GM19467 (cell line): ENCODE data around the gene KIF26B.

ENCODE experiments used
- ATAC-seq: cut with Tn5 transposase; IDR thresholded peaks from one replicate; pipeline ENCODE4 v1.9.1; 2021; ENCODE audit warnings: mild to moderate bottlenecking, moderate library complexity; ENCODE audit not compliant: unreplicated experiment

The KIF26B gene

DNA sequence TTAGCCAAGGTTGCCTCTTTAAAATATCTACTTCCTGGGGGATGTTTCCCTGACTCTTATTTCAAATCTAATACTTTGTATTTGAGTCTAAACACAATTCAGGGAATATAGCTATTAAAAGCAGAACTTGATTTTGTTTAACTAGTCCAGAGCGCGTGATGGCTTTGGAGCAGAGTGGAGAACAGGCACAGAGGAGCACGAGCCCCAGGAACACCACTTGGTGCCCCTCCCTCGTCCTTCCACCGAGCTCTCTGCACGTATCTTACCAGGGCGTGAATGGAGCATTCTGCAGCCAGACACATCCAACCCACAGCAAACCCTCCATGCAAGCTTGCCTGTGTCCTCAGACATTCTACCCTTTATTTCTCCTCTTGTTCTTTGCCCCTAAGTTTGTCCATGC, 14.1 kb downstream of the KIF26B start:
- no peak for ATAC-seq

DNA sequence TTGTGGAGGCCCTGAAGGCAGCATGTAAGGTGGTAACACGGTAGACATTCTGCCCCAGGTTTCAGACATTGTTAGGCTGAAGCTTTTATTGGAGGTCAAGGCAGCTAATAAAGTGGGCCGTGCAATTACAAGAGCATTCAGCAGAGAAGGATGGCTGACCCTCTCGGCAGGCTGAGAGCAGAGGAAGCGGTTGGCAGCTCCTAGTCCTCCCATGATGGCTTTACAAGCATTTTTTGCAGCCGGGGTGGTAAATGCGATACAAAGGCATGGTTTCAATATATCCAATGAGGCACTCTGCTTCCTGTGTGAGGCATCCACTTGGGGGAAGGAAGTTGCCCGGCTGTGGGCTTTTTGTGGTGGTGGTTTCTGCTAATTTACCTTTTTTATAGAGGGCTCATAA, 14.6 kb downstream of the KIF26B start:
- no peak for ATAC-seq

DNA sequence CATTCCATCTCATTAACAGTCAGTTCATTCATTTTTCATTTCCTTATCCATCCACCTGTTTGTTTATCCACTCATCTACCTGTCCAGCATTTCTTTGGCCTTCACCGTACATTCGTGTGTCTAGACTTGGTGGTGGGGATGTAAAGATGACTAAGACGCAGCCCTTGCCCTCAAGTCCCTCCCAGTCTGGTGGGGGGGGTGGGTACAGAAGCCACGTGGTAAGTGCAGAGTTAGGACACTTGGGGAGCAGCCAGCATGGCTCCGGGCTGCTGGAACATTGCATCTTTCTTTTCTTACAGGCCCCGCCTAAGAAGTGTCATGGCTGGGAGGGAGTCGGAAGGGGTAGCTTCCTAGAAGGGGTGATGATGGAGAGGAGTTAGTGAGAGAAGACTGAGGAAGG, 17.2 kb downstream of the KIF26B start:
- no peak for ATAC-seq

DNA sequence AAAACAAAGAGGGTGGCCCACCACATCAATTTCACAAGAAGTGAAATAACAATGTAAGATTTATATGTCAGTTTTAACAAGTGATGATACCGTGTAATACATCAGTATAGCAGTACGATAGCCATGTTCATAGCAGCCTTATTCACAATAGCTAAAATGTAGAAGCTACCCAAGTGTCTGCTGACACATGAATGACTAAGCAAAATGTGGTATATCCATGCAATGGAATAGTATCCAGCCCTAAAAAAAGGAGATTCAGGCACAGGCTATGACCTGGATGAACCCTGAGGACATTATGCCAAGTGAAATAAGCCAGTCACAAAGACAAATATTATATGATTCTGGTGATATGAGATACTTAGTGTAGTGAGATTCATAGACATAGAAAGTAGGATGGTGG, 18.0 kb downstream of the KIF26B start:
- no peak for ATAC-seq

DNA sequence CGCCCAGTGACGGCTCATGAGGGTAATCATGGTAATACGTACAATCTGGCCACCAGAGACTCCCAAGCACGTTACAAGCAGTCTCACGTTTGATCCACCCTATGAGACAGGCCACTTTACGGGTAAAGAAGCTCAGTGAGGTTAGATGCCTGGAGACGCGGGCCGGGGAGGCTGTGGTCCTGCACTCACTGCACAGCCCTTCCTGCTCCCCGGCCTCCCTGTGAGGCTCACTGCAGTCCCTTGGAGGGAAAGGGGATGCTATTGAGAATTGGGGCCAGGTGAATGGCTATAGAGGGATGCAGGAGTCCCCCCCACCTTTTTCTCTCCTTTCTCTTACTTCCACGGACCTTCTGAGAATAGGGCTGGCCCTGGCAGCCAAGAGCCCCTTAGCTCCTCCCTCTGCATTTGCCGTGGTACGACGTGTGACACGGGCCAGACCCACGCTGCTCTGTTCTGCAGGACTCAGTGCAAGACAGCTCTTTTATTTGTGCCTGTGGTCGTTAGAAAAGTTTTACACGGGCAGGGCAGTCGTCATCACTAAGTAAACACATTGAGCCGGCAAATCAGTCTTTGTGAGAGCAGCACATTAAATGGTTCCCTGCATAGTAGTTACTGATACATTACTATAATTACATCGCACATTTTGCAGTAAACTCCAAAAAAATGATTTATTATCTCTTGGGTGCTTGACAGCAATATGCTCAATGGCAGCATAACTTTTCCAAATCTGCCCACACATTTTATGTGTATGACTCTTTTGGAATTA, 18.8 kb downstream of the KIF26B start:
- no peak for ATAC-seq

DNA sequence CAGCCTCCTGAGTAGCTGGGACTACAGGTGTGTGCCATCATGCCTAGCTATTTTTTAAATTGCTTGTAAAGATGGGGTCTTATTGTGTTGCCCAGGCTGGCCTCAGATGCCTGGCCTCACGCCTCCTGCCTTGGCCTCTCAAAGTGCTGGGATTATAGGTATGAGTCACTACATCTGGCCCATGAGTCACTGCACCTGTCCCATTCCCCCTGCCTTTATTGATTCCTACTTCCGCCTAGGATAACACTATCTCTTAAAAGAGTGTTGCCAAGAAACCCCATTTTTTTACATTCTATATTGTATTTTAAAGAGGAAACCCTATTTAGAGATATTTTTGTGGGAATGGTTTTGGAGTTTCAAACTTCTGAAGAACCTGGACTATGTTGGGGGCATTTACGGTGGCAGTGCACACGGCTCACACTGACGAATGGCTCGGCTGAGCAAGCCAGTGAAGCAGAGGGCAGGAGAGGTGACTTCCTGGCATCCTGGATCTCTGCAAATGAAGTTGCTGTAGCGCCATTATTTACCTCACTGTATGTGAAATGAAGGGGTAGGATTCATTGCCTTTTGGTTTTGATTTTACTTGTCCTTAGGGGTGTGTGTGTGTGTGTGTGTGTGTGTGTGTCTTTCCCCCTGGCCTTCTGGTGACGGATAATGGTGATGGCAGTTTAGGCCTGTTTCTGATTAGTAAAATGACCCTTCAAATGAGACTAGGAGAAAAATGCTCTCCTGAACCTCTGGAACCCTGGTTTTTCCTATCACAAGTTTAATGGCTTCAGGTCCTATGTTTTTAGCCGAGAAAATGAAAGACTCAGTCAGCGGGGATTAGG, 22.5 kb downstream of the KIF26B start:
- ATAC-seq = no peak

DNA sequence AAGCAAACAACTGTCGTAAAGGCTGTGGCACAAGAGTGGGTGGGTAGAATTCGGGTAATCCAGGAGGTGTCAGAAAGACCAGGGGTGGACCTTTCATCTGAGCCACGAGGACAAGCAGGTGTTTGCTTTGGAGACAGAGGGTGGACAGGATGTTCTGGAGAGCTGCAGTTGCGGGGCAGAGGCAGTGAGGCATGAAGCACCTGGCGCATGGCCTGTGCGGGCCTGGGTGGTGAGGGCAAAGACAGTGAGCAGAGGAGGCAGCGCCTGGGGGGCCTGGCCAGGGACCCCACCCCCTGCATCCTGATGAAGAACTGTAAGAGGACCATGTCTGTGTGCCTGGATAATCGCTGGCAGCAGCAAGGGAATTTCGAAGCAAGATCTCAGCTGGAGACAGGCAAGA, 24.9 kb downstream of the KIF26B start:
- ATAC-seq = no peak

DNA sequence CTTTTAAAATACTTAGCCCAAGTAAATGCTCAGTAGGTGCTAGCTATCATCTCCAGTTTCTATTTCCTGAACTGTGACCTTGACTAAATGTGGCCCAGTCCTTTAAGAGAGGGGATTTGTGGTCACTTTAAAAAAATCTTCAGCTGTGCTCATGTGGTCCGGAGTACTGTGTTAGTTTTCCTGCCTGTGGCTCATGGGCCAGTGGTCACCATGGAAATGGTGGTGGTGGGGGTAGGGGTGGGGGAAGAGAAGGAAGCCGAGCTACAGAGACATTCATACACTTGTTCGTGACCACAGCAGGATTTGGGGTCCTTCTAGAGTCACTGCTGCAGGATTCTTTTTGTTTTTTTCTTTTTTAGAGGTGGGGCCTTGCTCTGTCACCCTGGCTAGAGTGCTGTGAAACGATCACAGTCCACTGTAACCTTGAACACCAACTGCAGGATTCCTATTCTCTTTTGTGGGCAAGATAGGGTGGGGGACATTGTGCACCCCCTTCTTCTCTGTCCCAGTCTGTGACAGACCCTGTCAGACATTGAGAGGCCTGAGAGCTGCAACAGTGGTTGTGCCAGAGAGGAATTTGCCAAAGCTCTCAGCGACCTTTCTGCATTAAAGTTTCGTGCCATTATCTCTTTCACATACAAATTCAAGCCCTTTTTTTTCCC, 25.8 kb downstream of the KIF26B start:
- ATAC-seq = no peak

DNA sequence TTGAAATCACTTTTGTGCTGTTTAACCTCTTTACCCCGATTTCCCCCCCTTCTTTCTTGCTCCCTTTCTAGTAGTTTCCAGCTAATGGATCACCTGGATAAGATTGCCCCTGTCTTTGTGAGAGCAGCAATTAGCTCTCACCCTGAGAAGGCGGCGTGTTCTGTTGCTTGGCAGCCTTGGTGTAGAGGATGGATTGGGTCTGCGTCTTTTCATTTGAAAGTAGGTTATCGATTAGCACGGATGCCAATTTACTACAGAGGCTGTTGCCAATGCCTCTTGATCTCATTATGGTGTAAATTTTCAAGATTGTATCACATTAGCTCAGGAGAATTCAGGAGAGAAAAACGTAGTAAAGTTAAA, 26.4 kb downstream of the KIF26B start:
- ATAC-seq = no peak

DNA sequence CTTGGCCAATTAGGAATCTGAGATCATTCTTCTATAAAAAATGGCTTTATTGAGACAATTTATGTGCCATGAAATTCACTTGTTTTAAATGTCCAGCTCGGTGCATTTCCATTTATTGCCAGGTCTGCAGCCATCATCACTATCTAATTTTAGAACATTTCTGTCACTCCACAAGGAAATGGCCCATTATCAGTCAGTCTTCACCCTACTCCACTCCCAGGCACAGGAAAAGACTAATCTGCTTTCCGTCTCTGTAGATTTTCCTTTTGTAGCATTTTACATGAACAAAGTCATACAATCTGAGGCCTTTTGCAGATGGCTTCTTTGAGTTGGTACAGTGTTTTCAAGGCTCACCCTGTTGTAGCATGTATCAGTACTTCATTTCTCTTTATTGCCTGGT, 27.2 kb downstream of the KIF26B start:
- no peak for ATAC-seq

DNA sequence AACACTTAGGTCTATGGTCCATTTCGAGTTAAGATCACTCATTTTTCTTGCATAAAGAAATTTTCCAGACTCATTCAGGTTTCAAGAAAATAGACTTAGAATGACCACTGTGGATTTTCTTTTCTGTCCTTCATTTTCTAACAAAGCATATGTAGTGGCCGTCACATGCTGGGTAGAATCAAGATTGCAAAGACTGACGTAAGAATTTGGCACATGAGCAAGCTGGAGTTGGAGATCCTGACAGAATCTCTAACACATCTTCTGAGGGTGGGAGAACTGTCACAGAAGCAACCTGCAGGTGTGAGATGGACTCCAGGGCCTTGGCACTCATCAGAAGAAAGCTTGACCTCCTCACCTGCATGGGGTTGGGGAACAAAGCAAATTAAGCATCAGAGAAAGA, 28.6 kb downstream of the KIF26B start:
- ATAC-seq = no peak

DNA sequence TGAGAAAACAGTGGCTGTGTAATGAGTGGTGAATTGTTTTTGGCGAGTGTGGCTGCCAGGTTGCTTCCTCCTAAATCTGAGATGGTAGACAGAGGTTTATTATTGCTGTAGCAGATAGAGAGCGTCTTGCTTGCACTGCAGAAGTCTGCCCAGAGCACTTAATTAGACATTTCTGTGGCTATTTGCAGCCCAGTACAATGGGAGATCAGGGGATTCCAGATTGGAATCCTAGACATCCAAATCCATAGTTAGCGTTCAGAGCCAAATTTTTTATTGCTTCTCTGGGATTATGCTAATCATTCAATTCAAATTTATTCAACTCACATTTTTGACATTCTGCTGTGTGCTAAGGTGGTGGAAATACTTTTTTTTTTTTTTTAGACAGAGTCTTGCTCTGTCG, 30.0 kb downstream of the KIF26B start:
- no peak for ATAC-seq

DNA sequence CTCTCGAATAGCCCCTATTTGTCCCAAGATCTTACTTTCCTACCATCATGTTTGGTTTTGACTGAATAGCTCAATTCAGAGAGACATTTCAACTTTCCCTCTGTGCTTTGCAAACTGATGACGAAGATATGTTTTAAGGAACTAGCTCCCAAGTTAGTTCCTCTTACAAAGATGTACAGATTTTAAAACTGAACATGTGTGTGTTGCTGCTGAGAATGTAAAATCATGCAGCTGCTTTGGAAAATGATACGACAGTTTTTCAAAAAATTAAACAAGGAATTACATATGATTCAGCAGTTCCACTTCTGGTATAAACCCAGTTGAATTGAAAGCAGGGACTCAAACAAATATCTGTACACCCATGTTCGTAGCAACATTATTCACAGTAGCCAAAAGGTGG, 33.6 kb downstream of the KIF26B start:
- no peak for ATAC-seq

DNA sequence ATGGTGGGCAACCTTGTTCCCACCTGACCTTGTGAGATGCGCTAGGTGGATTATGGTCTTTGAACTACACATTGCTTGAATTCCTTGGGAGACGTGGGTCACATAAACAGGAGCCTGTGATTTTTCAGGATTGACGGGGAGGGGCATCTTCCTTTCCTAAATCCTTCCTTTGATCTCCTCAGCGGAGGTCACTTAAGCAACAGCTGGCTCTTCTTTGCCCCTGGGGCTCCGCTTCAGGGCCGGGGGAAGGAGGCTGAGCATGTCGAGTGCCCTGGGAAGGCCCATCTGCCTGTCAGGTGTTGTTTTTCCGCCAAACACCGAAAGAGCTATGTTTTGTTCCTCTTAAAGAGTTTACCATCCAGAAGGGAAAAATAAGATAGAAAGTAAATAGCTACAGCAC, 40.6 kb downstream of the KIF26B start:
- ATAC-seq = no peak

DNA sequence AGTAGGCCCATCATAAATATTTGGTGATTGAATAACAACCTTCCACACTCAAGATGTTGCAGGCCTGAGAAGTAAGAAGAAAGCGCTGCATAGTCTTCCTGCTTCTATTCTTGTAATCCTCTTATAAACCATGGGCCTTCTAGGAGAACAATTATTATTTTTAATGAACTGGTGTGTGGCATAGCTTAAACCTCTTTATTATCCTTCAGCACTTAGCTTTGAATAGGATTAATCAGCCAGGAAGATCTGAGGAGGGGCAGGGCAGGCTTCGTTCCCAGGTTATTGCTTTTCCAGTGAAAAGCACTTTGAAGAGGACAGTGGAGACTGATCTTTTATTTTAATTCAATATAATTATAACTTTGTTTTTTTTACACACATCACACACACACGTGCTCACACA, 42.3 kb downstream of the KIF26B start:
- no peak for ATAC-seq

DNA sequence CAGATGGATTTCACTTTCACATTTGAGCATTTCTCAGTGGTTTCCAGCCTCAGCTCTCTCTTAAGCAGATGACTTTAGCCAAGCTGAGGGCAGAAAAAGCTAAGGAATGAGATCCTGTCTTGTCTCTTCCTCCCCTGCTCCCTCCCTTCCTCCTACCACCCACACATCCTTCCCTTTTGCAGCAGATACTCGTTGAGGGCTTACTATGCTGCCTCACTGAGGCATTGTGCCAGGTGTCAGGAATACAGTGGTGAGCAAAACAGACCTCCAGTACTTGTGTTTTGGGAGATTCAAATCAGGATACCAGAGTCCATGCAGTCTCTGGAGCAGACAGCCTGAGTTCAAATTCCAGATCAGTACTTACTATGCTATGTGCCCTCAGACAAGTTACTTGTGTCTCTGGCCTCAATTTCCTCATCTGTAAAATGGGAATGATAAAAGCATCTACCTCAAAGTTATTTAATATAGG, 43.2 kb downstream of the KIF26B start:
- no peak for ATAC-seq

DNA sequence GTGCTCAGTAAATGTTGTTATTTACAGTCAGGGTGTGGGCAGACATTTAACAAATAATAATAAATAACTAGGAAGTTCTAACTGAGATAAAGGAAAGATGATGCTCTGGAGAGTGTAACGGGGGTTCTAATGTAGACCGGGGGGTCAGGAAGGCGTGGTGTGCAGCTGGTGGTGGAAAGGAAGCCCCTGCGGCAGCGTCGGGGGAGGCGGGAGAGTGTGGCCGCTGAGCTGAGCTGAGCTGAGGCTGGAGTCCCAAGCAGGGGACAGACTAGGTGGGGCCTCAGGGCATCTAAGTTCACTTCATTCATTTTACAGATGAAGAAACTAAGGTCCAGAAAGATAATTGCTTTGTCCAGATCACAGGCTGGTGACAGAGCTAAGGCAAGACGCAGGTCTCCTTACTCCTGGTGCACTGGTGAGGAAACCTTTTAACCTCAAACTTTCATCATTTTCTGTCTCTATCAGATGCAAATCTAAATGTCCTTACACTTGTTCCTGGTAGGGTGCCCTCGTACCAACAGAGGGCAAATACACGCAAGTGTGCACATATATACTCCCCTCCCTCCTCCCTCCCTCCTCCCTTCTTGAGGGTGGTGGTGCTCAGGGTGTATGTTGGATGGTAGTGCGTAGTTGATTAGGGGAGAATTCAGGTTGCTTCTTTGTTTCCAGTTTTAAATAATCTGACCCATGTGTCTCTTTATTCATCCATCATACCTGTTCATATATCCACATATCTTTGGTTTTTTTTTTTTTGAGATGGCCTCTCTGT, 44.1 kb downstream of the KIF26B start:
- no peak for ATAC-seq

DNA sequence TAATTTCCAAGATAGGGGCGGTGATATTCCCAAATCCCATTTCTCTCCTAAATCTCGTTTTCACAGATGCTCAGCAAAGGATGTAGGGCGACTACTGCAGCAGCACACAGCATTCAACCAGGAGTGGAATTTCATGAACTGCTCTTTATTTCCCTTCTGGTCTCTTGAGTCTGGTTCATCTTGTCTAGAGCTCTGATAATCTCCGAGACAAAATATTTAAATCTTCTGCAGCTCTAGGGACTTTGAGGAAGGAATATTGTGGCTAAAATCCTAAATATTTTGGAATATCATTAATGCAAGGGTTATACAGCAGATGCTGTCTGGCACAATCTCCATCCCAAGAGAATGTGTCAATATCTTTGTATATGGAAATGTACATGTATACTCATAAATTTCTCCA, 45.4 kb downstream of the KIF26B start:
- ATAC-seq = no peak

DNA sequence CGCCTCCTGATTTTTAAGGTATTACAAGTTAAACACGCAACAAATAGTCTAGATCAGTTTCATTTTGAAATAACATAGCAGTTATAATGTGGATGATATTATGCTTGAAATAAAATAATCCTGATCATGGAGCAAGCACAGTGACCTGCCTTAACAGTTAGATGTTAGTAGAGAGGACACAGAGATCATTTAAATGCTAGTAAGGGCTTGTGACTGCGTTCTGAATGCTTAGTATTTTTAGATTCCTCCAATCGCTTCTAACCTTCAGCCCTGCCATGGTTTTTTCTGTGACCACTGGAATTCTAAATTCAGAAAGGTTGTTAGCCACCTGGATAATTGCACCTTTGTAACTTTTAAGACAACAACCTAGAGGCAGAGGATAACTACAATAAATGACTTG, 46.4 kb downstream of the KIF26B start:
- ATAC-seq = no peak

DNA sequence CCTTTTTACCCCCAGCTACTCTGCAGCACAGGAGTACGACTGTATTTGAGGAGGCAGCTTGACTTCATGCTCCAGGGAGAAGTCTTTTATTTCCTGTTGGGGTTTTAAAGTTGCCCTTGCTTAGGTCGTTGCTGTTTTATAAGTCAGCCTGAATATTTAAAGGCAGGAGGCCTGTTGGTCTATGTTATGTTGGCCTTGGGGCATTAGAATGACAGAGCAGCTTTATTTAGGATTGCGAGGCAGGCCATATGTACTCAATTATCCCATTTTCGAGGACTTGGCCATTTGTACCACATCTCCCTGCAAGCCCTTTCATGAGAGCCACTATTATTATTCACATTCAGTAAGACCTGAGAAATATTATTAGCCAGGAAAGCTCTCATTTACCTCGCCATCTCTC, 47.0 kb downstream of the KIF26B start:
- no peak for ATAC-seq

DNA sequence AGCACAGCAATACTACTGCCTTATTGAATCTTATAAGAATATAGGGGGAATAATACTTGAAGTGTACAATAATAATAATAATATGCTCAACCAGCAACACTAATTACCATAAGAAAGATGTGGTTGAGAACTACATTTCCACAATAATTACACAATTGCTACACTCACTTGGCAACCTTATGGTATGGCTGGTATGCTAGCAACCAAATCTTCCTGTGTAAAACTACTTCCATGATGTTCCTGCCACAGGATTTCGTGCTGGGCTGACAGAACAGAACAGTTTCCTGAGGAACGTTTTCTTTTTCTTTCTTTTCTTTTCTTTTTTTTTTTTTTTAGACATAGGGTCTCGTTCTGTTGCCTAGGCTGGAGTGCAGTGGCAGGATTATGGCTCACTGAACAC, 50.6 kb downstream of the KIF26B start:
- ATAC-seq = no peak
